Liver (tissue), 3 donors: ENCODE data around the gene ARHGEF1.

Source experiments
- ATF3 ChIP-seq: IDR thresholded peaks from 2 replicates; pipeline ENCODE4 v1.6.1; 2016; ENCODE audit warnings: antibody characterized with exemption
- CTCF ChIP-seq: fragments of 150-350 bp; IDR thresholded peaks from 2 replicates; pipeline ENCODE4 v1.5.1; 2017; ENCODE audit warnings: improper control_type of control experiment, low read depth, low read length; ENCODE audit not compliant: missing input control
- EGR1 ChIP-seq, 2 donors: IDR thresholded peaks; 2 replicates each; pipeline ENCODE4 v1.6.1; 2016 to 2018; ENCODE audit warnings: antibody characterized with exemption in 2 of 2, low read depth in 2 of 2
- FOXA1 ChIP-seq: IDR thresholded peaks from 2 replicates; pipeline ENCODE4 v1.6.1; 2016; ENCODE audit warnings: antibody characterized with exemption
- HNF4G ChIP-seq: IDR thresholded peaks from 2 replicates; pipeline ENCODE4 v1.6.1; 2016; ENCODE audit warnings: antibody characterized with exemption
- JUND ChIP-seq, 2 donors: IDR thresholded peaks; 2 replicates each; pipeline ENCODE4 v1.6.1; 2016; ENCODE audit warnings: antibody characterized with exemption in 2 of 2
- MAX ChIP-seq: IDR thresholded peaks from 2 replicates; pipeline ENCODE4 v1.6.1; 2016; ENCODE audit warnings: antibody characterized with exemption
- NR2F2 ChIP-seq: IDR thresholded peaks from 2 replicates; pipeline ENCODE4 v1.6.1; 2016; ENCODE audit warnings: antibody characterized with exemption
- RAD21 ChIP-seq, 2 donors: IDR thresholded peaks; 2 replicates each; pipeline ENCODE4 v1.6.1; 2016; ENCODE audit warnings: antibody characterized with exemption in 2 of 2, mild to moderate bottlenecking in 2 of 2
- REST ChIP-seq: IDR thresholded peaks from 2 replicates; pipeline ENCODE4 v1.6.1; 2016; ENCODE audit warnings: antibody characterized with exemption, mild to moderate bottlenecking
- TAF1 ChIP-seq: conservative IDR thresholded peaks from 2 replicates; pipeline ENCODE4 v1.6.1; 2016; ENCODE audit warnings: antibody characterized with exemption, mild to moderate bottlenecking
- YY1 ChIP-seq: IDR thresholded peaks from 2 replicates; pipeline ENCODE4 v1.6.1; 2016; ENCODE audit warnings: antibody characterized with exemption, mild to moderate bottlenecking
- ZBTB33 ChIP-seq: IDR thresholded peaks from 2 replicates; pipeline ENCODE4 v1.6.1; 2016; ENCODE audit warnings: antibody characterized with exemption
- donor health status: healthy.
- donor health status: healthy.

GRCh38 chr19:41859213-41859617, 23.8 kb upstream of the ARHGEF1 start:
- TF ChIP-seq FOXA1 (peak; percentile 50), CTCF (no peak), EGR1 (IDR thresholded peaks at IDR 0.05; ENCODE audit: low read depth in 2 of 2) (no peak), YY1 (no peak), REST (no peak), MAX (no peak), ZBTB33 (no peak), HNF4G (no peak), JUND (IDR thresholded peaks at IDR 0.05) (no peak), ATF3 (no peak), RAD21 (IDR thresholded peaks at IDR 0.05) (peak in 1 of 2 donors; percentile 65), TAF1 (no peak), NR2F2 (no peak)
